Femur (tissue), 1 donor: Measurements from ENCODE around the gene TTC9.
A peak's percentile ranks its signal among the peaks of the same experiment; 100 is the strongest.
"Not testable (repeated sequence)": the region's sequence is repeated elsewhere in the genome, so short reads cannot be mapped to it uniquely, and the experiment has no call there.

Experiments
- DNase-seq: peaks from one replicate; pipeline ENCODE4 v3.0.0-alpha.2; 2017

TTC9 gene

DNA sequence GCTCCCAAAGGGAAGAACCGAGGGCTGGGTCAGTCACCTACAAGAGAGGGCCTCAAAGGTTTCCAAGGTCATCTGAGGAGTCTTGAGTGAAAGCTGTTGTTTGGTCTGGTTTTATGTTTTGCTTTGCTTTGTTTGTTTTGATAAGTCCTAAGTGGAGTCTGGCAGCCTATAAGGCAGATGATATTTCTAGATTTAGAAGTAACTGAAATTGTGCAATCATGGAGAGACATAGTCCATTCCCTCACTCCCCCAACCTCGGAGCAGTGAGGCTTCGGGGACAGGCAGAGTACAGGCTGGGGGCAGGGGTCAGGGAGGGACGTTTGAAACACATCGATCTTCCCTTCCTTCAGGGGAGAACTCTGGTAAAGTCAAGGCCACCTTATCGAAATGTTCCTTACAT is 42.3 kb downstream of the TTC9 start:
- DNase-seq, result no peak

DNA sequence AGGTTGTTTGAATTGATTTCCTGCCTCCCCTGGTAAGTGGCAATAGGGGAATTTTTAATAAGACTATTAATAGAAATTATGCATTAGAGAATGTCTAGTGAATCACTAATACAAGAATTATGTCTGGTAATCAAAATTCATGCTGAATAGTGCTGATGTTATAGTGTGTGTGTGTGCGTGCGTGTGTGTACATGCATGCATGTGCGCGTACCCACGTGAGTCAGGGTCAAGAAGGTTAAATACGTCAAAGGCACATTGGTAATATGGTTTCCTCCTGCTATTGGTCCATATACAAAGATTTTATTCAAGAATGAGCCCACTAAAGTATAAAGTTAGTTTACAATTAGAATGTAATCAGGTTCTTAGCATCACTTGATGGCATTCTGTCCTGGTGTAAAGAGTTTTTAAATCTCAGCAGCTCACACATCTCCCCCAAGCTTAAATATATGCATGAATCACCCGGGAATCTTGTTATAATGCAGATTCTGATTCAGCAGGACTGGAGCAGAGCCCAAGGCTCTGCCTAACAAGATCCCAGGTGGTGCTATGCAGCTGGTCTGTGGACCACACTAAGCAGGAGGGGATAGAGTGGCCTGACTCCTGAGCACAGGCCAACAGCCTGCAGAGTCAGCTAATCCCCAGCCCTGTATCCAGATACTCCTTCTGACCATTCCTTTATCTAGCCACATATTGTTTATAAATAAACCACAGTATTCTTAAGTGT is 43.9 kb downstream of the TTC9 start:
- no peak for DNase-seq

GRCh38 chr14:70692210-70692609 is 50.5 kb downstream of the TTC9 start:
- peak; percentile 22 for DNase-seq

DNA sequence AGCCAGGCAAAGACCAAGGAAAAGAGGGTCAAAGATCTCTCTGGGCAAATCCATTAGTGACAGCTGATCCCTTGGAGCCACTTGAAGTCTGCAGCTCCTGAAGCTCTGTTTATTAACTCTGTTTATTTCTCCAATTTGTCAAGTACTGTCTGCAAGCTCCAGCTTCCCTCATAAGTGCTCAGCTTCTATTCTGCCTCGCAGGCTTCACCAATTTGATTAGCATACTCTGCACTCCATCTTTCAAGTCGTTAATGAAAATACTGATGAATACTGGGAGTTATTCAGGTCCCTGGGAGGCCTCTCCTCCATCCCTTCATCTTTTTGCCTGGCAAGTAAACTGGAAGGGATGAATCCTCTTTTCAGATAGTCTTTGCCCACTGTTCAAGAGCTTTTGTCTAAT is 54.3 kb downstream of the TTC9 start:
- DNase-seq, result no peak

DNA sequence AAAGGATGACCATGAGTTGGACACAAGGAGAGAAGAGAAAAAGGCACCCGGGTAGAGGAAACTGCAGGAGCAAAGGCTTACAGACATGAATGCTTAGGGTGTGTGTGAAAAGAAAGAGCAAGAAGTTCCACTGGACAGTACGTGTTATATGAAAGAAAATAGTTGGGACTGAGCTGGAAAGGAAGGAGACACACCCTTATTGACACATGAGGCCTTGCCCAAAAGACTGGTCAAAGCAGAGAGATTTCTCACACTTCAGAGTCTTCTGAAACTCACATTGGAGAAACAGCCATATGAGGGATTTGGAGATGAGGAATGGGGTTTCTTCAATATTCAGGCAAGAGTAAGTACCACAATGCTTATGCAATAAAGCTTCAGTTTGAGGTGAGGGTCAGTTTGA is 56.0 kb downstream of the TTC9 start:
- DNase-seq, result no peak

- no peak for DNase-seq
Measured at GRCh38 chr14:70698288-70698687, 56.6 kb downstream of the TTC9 start.

DNA sequence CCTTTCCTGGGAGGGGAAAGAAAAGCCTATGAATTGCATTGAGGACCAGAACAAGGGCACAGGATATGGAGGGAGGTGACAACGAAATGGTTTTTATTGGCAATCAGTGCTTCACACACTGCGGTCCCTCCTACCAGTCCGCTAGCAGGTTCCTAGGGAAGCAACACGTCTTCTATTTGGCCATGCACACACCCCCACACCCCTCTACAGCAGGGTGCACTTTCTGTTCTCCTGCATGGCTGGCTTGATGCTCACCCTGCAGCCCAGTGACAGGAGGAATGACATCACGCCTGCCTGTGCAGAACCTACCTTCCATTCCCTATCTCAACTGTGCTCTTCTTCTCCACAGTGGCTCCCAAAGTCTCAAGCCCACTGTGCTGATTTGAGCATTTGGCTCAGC is 57.9 kb downstream of the TTC9 start:
- DNase-seq, result no peak

GRCh38 chr14:70700955-70701585 is 59.4 kb downstream of the TTC9 start:
- DNase-seq, result no peak

DNA sequence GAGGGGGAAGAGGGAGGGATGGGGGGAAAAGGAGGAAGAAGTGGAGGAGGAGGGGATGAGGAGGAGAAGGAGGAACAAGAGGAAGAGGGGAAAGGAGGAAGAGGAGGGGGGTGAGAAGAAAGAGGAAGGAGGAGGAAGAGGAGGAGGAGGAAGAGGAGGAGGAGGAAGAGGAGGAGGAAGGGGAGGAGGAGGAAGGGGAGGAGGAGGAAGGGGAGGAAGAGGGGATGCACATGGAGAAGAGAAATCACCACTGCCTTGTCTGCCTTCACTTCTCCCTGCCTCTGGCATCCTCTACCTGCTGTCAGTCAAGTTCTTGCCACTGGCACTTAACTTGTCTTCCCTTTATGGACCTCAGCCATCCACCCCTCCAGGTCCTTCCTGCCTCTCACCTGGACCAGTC is 59.9 kb downstream of the TTC9 start:
- DNase-seq, result no peak

DNA sequence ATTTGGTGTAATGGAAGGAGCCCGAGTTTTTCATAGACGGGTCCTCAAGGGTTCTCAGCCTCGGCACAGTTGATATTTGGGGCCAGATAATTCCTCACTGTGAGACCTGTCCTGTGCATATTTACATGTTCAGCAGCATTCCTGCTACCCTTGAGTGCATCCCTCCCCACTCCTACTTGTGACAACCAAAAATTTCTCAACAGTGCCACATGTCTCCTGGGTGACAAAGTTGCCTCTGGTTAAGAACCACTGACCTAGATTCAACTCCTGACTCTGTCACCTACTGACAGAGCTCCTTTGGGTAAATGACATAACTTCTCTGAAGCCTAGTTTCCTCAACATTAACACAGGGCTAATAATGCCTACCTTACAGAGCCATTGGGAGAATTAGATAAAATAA is 60.4 kb downstream of the TTC9 start:
- DNase-seq, result no peak

- DNase-seq, result not testable (repeated sequence)
Measured at GRCh38 chr14:70703621-70704168, 62.0 kb downstream of the TTC9 start.

- no peak for DNase-seq
Measured at GRCh38 chr14:70704960-70705359, 63.2 kb downstream of the TTC9 start.

GRCh38 chr14:70706177-70706576 is 64.5 kb downstream of the TTC9 start:
- DNase-seq, result no peak

DNA sequence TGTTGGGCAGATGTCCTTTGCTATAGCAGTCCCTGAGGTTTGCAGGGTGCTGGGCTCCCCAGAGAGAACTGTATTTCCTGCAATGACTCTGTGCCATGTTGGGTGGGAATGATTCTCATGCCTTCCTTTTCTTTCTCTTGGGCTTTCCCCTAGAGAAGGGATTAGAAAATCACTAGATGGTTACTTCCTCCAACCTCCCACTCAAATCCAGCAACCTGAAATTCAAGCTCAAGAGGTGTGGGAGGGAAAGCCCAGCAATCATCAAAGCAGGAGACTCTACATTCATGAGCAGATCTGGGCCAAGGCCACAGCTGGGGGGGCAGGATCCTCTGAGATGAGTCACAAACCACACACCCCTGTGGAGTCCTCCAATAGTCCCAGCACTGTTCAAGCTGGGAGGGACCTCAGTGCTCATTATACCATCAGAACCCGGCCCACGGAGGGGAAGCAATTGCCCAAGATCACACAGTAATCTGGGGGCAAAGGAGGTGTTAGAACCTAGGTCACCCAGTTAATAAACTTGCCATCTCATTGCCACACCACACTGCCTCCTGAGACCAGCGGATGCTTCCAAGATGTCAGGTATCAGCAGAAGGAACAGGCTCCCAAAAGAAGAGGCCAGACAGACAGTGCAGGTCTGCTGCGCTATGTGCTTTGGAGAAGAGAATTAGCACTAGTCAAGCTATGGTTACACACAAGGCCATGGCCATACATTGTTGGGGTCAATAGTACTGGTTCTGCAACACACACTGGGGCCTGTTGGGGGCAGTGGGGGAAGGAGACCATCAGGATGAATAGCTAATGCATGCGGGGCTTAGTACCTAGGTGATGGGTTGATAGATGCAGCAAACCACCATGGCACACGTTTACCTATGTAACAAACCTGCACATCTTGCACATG is 65.7 kb downstream of the TTC9 start:
- no peak for DNase-seq

- no peak for DNase-seq
Measured at GRCh38 chr14:70708717-70709570, 67.2 kb downstream of the TTC9 start.

- DNase-seq, result no peak
Measured at GRCh38 chr14:70709726-70710382, 68.1 kb downstream of the TTC9 start.

- DNase-seq, result no peak
Measured at GRCh38 chr14:70711451-70711850, 69.7 kb downstream of the TTC9 start.

GRCh38 chr14:70713096-70713495 is 71.4 kb downstream of the TTC9 start:
- no peak for DNase-seq

GRCh38 chr14:70713511-70713916 is 71.8 kb downstream of the TTC9 start:
- no peak for DNase-seq

GRCh38 chr14:70714055-70714550 is 72.4 kb downstream of the TTC9 start:
- no peak for DNase-seq

- DNase-seq, result no peak
Measured at GRCh38 chr14:70716483-70716882, 74.8 kb downstream of the TTC9 start.

DNA sequence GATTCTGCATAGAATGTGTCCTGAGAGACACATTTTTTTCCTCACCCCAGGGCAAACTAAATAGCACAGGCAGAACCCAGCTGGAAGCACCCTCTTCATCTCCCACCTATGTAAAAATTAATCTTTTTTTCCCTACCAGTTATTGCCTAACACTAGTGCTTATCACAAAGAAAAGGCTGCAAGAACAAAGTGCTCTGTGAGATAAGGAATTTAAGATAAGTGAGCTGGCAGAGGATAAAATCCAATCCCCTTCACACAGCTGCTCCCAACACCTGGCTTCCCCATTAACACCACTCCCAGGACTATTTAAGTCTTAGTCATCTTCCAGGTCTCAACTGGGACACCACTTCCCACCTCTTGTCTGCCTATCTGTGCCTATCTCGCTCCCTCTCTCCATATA is 75.2 kb downstream of the TTC9 start:
- DNase-seq, result no peak
